GM12878 (cell line): ENCODE results near the gene ENOX1.

ENCODE experiments used
- ASH2L ChIP-seq: fragments of 300-600, 200-600 bp; sonication (generic); IDR thresholded peaks from 2 replicates; pipeline ENCODE4 v1.6.1; 2017; ENCODE audit warnings: low read depth, mild to moderate bottlenecking, borderline replicate concordance
- CHD4 ChIP-seq: fragments of 200-600 bp; sonication (generic); IDR thresholded peaks from 2 replicates; pipeline ENCODE4 v1.6.1; 2016; ENCODE audit warnings: mild to moderate bottlenecking
- EZH2 ChIP-seq: IDR thresholded peaks from 2 replicates; pipeline ENCODE4 v1.6.1; 2012; ENCODE audit warnings: low read depth, mild to moderate bottlenecking, control low read depth, inconsistent platforms, low read length, borderline replicate concordance; ENCODE audit not compliant: control insufficient read depth
- KAT2A ChIP-seq: conservative IDR thresholded peaks from 2 replicates; pipeline ENCODE4 v1.6.1; 2011; ENCODE audit warnings: low read depth, low read length; ENCODE audit not compliant: control insufficient read depth
- MXI1 ChIP-seq: fragments of 150-350 bp; IDR thresholded peaks from 2 replicates; pipeline ENCODE4 v1.6.1; 2011; ENCODE audit warnings: low read depth, mild to moderate bottlenecking, inconsistent platforms, low read length, improper control_type of control experiment
- MYC ChIP-seq: IDR thresholded peaks from 2 replicates; pipeline ENCODE4 v1.6.1; 2011; ENCODE audit warnings: mild to moderate bottlenecking, low read length, moderate library complexity, inconsistent platforms; ENCODE audit not compliant: insufficient read depth, insufficient replicate concordance, insufficient read length, severe bottlenecking
- POLR2A ChIP-seq: IDR thresholded peaks from 2 replicates; pipeline ENCODE4 v1.6.1; 2011; ENCODE audit warnings: low read depth, mild to moderate bottlenecking, low read length
- RCOR1 ChIP-seq: conservative IDR thresholded peaks from 2 replicates; pipeline ENCODE4 v1.6.1; 2012; ENCODE audit warnings: low read depth, low read length, improper control_type of control experiment
- SP1 ChIP-seq: IDR thresholded peaks from one replicate; pipeline ENCODE4 v1.6.1; 2011; ENCODE audit warnings: low read depth, low read length
- TAF1 ChIP-seq: IDR thresholded peaks from 2 replicates; pipeline ENCODE4 v1.6.1; 2011; ENCODE audit warnings: mild to moderate bottlenecking, low read depth, low read length, borderline replicate concordance
- ZNF207 ChIP-seq: fragments of 450-650 bp; IDR thresholded peaks from 2 replicates; pipeline ENCODE4 v1.6.1; 2014; ENCODE audit warnings: antibody characterized with exemption, mild to moderate bottlenecking, borderline replicate concordance
- TF ChIP-seq, protein P1 (sequence below), 3 experiments: IDR thresholded peaks in 2 of 3; conservative IDR thresholded peaks in 1 of 3; 2 replicates each; pipeline ENCODE4 v1.5.1; 2011; ENCODE audit warnings: low read depth in 3 of 3, low read length in 3 of 3, mild to moderate bottlenecking in 3 of 3, control low read depth in 2 of 3, moderate library complexity in 2 of 3, inconsistent platforms in 1 of 3, mixed read lengths in 1 of 3; ENCODE audit not compliant: control insufficient read depth in 2 of 3, insufficient read depth in 1 of 3; ENCODE audit errors: extremely low read depth in 1 of 3
- TF ChIP-seq, protein P2 (sequence below): fragments of 450-650 bp; formaldehyde crosslinking; IDR thresholded peaks from 2 replicates; pipeline ENCODE4 v1.4.0; 2020; ENCODE audit warnings: mild to moderate bottlenecking, moderate library complexity
- TF ChIP-seq, protein P3 (sequence below): IDR thresholded peaks from 2 replicates; pipeline ENCODE4 v1.6.1; 2011; ENCODE audit warnings: low read depth, low read length, improper control_type of control experiment, borderline replicate concordance

DNA sequence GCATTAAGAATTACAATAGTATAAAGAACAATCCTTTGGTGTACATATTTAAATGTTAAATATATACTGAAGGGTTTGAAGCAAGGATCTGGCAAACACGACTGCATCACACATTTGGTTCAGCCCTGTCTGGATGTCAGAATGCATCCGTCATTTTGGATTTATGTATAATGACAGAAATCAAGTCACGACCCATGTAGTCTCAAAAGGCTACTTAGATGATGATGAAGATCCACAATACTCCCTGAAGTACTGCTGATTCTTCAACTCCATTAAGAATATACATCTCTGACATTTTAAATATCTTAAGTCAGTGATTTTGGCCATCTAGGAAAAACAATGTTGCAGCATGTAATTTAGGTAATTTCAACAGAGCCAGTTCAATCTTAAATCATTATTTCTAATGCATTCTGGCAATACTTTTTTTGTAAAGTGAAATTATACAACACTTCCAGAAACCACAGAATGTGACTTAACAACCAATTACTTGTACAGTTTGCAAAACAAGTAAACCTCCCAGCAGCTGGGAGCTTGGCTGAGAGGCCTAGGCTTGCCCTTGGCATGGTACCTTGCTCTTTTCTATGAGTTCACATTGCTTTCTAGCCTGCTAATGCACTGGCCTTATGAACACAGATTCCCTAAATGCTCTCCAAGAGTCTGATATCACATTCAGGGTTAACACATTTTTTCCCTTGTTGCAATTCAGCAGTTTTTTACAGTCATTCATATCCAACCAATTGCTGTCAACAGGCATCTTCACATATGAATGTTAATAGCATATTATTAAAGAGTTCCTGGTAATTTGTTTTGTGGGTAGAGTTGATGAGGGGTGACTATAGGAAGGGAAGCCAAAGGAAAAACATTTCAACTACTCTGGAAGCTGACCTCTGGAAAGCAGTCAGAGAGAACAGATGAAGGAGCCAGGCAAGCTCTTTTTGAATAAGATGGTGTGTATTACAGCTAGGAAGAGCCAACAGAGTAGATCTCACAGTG is 175.2 kb downstream of the ENOX1 start:
- TF ChIP-seq MXI1, result no peak
- TF ChIP-seq, protein P1, sequence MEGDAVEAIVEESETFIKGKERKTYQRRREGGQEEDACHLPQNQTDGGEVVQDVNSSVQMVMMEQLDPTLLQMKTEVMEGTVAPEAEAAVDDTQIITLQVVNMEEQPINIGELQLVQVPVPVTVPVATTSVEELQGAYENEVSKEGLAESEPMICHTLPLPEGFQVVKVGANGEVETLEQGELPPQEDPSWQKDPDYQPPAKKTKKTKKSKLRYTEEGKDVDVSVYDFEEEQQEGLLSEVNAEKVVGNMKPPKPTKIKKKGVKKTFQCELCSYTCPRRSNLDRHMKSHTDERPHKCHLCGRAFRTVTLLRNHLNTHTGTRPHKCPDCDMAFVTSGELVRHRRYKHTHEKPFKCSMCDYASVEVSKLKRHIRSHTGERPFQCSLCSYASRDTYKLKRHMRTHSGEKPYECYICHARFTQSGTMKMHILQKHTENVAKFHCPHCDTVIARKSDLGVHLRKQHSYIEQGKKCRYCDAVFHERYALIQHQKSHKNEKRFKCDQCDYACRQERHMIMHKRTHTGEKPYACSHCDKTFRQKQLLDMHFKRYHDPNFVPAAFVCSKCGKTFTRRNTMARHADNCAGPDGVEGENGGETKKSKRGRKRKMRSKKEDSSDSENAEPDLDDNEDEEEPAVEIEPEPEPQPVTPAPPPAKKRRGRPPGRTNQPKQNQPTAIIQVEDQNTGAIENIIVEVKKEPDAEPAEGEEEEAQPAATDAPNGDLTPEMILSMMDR (IDR thresholded peaks at IDR 0.05 in 2 of 3, conservative IDR thresholded peaks at IDR 0.05 in 1 of 3; ENCODE audit: control insufficient read depth in 2 of 3, extremely low read depth in 1 of 3, insufficient read depth in 1 of 3, low read depth in 3 of 3, low read length in 3 of 3), result no peak
- TF ChIP-seq MYC, result no peak
- TF ChIP-seq TAF1, result no peak
- TF ChIP-seq, protein P2, sequence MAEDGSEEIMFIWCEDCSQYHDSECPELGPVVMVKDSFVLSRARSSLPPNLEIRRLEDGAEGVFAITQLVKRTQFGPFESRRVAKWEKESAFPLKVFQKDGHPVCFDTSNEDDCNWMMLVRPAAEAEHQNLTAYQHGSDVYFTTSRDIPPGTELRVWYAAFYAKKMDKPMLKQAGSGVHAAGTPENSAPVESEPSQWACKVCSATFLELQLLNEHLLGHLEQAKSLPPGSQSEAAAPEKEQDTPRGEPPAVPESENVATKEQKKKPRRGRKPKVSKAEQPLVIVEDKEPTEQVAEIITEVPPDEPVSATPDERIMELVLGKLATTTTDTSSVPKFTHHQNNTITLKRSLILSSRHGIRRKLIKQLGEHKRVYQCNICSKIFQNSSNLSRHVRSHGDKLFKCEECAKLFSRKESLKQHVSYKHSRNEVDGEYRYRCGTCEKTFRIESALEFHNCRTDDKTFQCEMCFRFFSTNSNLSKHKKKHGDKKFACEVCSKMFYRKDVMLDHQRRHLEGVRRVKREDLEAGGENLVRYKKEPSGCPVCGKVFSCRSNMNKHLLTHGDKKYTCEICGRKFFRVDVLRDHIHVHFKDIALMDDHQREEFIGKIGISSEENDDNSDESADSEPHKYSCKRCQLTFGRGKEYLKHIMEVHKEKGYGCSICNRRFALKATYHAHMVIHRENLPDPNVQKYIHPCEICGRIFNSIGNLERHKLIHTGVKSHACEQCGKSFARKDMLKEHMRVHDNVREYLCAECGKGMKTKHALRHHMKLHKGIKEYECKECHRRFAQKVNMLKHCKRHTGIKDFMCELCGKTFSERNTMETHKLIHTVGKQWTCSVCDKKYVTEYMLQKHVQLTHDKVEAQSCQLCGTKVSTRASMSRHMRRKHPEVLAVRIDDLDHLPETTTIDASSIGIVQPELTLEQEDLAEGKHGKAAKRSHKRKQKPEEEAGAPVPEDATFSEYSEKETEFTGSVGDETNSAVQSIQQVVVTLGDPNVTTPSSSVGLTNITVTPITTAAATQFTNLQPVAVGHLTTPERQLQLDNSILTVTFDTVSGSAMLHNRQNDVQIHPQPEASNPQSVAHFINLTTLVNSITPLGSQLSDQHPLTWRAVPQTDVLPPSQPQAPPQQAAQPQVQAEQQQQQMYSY (CRISPR knock-in tag), result no peak
- no peak for TF ChIP-seq POLR2A
- TF ChIP-seq CHD4, result no peak
- no peak for TF ChIP-seq ASH2L
- no peak for TF ChIP-seq SP1
- TF ChIP-seq, protein P3, sequence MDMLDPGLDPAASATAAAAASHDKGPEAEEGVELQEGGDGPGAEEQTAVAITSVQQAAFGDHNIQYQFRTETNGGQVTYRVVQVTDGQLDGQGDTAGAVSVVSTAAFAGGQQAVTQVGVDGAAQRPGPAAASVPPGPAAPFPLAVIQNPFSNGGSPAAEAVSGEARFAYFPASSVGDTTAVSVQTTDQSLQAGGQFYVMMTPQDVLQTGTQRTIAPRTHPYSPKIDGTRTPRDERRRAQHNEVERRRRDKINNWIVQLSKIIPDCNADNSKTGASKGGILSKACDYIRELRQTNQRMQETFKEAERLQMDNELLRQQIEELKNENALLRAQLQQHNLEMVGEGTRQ, result no peak
- TF ChIP-seq EZH2, result no peak
- no peak for TF ChIP-seq RCOR1
- no peak for TF ChIP-seq KAT2A
- TF ChIP-seq ZNF207, result no peak
